Measurements from ENCODE around the gene CYB5RL.
"Not testable (repeated sequence)": the region's sequence is repeated elsewhere in the genome, so short reads cannot be mapped to it uniquely, and the experiment has no call there.

Gene CYB5RL

GRCh38 chr1:54180701-54181360, 19.0 kb downstream of the CYB5RL start:
- no peak for DNase-seq

- DNase-seq = no peak
Observed at GRCh38 chr1:54178296-54179070, 21.3 kb downstream of the CYB5RL start.

GRCh38 chr1:54177726-54178125, 22.1 kb downstream of the CYB5RL start:
- no peak for DNase-seq

- DNase-seq = no peak
Observed at GRCh38 chr1:54176621-54177327, 23.1 kb downstream of the CYB5RL start.

GRCh38 chr1:54174106-54174505, 25.7 kb downstream of the CYB5RL start:
- DNase-seq = no peak

- no peak for DNase-seq
Observed at GRCh38 chr1:54173681-54174080, 26.1 kb downstream of the CYB5RL start.

- DNase-seq = no peak
Observed at GRCh38 chr1:54172614-54173599, 26.9 kb downstream of the CYB5RL start.

GRCh38 chr1:54171606-54172005, 28.2 kb downstream of the CYB5RL start:
- no peak for DNase-seq

GRCh38 chr1:54171016-54171415, 28.8 kb downstream of the CYB5RL start:
- DNase-seq = no peak

GRCh38 chr1:54169068-54169467, 30.8 kb downstream of the CYB5RL start:
- no peak for DNase-seq

- no peak for DNase-seq
Observed at GRCh38 chr1:54168206-54168965, 31.4 kb downstream of the CYB5RL start.

- no peak for DNase-seq
Observed at GRCh38 chr1:54167422-54168139, 32.2 kb downstream of the CYB5RL start.

GRCh38 chr1:54166357-54166756, 33.5 kb downstream of the CYB5RL start:
- DNase-seq = not testable (repeated sequence)

GRCh38 chr1:54165146-54165545, 34.7 kb downstream of the CYB5RL start:
- DNase-seq = no peak

GRCh38 chr1:54163573-54163972, 36.3 kb downstream of the CYB5RL start:
- no peak for DNase-seq

GRCh38 chr1:54163051-54163450, 36.8 kb downstream of the CYB5RL start:
- no peak for DNase-seq

- no peak for DNase-seq
Observed at GRCh38 chr1:54161495-54162168, 38.2 kb downstream of the CYB5RL start.

- DNase-seq = no peak
Observed at GRCh38 chr1:54160351-54160750, 39.5 kb downstream of the CYB5RL start.

- DNase-seq = no peak
Observed at GRCh38 chr1:54159733-54160316, 40.0 kb downstream of the CYB5RL start.

- DNase-seq = no peak
Observed at GRCh38 chr1:54158071-54158470, 41.8 kb downstream of the CYB5RL start.

Measured in NCI-H2029 (cell line).